Activated effector memory CD4-positive, alpha-beta T cell treated with anti-CD3 and anti-CD28 coated beads, Interleukin-2, amount 50 U/mL, for 16 hours (primary cell): ENCODE results near the gene WWOX.

Source experiments
- DNase-seq: peaks from one replicate; pipeline ENCODE4 v3.0.0-alpha.2; 2020

WWOX gene

DNA sequence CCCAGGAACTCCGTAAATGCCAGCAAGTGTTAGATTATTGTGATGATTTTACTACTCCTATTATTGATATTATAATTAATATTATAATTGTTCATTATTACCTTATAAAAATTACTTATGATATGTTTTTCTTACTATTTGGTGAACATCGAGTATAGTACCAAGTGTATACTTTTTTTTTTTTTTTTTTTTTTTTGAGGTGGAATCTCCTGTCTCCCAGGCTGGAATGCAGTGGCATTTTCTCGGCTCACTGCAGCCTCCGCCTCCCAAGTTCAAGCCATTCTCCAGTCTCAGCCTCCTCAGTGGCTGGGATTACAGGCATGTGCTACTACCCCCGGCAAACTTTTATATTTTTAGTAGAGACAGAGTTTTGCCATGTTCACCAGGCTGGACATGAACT lies 347.0 kb downstream of the WWOX start:
- DNase-seq = no peak

DNA sequence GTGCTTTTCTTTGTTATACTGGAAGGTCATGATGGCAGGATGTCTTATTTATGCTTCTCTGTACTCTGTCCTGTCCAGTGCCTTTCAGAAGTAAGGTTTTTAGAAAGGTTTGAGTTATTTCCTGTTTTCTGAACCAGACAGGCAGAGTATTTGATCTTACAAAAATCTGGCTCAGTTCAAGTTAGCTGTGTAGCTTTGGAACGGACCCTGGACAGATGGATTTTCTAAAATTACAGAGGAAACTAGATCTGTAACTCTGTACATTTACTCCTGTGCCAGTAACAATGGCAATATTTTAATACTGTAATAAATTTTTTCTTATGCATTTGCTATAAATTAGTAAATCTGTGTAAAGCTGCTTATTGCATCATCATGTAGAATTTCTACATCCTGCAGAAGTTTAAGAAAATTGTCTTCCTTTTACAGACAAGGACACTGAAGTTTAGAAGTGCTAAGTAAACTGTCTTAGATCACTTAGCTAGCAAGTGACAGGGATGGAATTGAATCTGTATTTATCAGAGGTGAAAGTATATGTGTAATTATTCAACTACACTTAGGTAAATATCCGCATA lies 347.6 kb downstream of the WWOX start:
- no peak for DNase-seq

DNA sequence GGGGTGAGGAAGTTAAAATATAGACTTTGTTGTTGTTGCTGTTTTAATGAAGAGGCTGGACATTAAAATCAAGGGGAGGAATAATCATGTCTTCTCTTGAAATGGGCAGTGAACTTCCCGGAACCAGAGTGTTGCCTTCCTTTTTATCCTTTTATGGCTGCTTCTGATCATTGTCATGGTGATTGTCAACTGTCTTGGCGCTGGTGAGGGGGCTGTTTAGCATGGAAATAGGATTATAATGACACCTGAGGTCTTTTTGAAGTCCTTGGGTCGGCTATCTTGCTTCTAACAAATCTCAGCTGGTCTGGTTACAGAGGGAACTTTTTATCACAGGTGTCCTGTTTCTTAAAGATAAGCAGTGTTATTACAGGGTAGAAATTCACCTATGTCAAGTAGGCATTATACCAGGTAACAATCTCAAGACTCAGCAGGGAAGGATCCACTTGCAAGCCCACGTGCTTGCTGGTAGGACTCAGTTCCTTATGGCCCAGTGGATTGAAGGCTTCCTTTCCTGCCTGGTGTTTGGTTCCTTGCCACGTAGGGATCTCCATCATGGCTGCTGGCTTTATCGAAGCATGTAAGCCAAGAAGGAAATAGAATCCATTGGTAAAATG lies 349.3 kb downstream of the WWOX start:
- DNase-seq = no peak

DNA sequence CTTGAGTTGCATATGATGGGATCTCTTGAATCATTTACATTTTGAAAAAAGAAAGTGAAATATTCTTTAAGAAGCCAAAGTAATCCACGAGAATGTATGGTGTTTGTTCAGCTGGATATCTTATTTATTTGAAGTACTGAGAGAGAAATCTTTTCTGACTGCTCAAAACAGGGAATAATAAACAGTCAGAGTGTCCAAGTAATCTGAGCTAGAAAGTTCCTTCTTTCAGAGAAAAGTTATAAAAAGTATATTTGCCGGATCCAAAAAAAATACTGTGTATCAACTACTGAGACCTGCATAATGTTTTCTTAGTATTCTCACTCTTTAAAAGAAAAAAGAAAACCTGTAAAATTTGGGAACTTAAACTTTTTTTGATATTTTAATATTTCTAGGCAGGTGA lies 350.8 kb downstream of the WWOX start:
- DNase-seq = no peak

- DNase-seq = no peak
These were observed 352.6 kb downstream of the WWOX start for GRCh38 chr16:78452025-78452555.

- DNase-seq = no peak
These were observed 356.4 kb downstream of the WWOX start for GRCh38 chr16:78455861-78456260.

GRCh38 chr16:78458588-78458987 lies 359.1 kb downstream of the WWOX start:
- DNase-seq = no peak

DNA sequence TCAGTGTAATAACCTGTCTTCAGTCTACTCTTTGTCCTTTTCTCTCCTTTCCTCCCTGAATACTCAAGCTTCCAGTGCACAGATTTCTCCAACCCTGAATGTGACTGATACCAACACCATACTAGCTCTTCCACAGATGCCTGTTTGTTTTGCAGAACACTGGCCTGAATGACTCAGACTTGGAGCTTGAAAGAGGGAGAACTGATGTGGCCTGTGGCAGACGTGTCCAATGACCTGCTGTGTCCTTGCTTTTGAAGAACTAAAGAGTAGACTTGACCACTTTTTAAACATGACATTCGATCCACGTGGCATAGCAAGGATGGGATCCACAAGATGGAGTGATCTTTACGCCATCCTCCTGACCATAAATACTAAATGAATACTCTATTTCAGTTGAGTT lies 361.0 kb downstream of the WWOX start:
- no peak for DNase-seq

DNA sequence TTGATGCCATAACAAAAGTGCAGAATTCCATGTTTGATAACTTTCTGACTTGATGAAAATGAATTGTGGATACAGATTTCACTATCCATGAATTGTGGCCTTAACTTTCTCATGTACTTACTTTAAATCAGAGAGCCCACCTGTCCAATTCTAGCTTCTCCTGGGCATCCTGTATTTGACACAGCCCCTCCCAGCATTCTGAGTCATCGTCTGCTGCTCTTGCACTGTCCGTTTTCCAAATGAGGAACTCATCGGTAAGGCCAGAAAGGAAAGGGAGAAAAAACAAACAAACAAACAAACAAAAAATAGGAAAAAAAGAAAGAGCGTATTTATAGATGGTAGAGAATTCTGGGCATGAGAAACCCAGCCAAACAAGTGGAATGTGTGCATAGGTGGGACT lies 361.6 kb downstream of the WWOX start:
- no peak for DNase-seq

GRCh38 chr16:78461496-78462287 lies 362.2 kb downstream of the WWOX start:
- DNase-seq = no peak

GRCh38 chr16:78462288-78463208 lies 363.1 kb downstream of the WWOX start:
- DNase-seq = no peak

DNA sequence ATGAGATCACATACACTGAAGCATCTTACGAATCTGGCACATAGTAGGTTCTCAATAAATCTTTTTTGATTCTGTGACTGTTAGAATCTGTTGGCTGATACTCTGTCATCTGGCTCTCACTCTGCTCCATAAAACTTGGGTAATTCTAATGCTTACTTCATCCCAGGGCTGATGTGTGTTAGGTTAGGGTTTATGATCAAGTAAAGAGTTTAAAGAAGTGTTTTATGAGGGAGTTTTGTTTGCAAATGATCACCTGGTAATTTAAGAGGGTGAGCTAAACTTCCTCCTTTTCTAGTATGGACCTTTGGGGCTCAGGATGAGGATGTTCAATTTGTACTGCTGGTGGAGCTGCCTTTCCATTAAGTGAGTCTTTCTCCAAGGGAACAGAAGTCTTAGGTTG lies 364.1 kb downstream of the WWOX start:
- no peak for DNase-seq

DNA sequence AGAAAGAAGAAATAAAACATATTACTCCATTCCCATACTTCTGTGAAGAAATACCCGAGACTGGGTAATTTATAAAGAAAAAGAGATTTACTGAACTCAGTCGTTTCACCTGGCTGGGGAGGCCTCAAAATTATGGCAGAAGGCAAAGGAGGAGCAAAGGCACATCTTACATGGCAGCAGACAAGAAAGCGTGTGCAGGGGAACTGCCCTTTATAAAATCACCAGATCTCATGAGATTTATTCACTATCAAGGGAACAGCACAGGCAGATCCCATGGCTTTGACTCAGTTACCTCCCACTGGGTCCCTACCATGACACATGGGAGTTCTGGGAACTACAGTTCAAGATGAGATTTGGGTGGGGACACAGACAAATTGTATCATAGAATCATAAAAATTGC lies 365.4 kb downstream of the WWOX start:
- DNase-seq = no peak

DNA sequence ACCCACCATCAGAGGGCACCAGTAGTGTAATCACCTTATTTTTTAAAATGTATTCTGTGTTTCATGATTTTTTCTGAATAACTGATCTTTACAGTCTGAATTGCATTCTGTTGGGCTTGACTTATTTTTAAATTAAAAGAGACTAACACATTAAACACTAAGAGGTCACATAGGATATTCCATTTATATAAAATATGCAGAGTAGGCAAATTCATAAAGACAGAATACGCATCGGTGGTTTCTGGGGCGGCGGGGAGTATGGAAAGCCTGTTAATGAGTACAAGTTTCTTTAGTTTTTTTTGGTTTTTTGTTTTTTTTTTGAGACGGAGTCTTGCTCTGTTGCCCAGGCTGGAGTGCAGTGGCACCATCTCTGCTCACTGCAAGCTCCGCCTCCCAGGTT lies 366.3 kb downstream of the WWOX start:
- no peak for DNase-seq

DNA sequence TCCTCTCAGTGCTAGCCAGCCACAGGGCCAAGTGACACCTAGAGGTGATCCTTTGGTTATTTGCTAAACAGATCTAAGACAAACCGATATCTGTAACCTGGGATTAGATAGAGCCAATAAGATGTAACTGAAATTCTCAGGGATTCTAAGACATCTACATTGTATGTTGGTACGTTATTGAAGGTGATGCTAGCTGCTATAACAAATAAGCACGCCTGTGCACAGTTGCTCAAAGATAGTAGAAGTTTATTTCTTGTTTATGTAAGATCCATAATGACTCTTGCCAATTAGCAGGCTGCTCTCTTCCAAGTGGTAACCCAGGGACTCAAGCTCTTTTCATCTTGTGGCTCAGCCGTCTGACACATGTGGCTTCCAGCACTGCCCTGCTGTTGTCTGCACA lies 370.3 kb downstream of the WWOX start:
- no peak for DNase-seq

GRCh38 chr16:78473031-78473699 lies 373.7 kb downstream of the WWOX start:
- no peak for DNase-seq

DNA sequence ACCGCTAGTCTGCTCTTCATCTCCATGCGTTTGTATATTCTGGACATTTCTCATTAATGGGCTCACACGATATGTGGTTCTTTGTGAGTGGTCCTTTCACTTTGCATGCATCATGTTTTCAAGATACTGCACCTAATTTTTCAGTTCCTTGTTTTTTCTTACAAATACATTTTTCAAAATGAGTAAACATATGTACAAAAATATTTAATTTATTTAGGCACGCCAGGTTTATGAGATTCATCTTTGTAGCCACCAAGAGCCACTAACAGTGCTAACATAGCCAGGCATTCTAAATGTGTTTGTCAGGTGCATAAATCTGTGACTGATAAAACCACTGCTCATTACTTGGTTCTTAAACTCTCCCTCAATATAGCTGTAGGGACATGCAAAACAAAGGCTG lies 375.3 kb downstream of the WWOX start:
- no peak for DNase-seq

DNA sequence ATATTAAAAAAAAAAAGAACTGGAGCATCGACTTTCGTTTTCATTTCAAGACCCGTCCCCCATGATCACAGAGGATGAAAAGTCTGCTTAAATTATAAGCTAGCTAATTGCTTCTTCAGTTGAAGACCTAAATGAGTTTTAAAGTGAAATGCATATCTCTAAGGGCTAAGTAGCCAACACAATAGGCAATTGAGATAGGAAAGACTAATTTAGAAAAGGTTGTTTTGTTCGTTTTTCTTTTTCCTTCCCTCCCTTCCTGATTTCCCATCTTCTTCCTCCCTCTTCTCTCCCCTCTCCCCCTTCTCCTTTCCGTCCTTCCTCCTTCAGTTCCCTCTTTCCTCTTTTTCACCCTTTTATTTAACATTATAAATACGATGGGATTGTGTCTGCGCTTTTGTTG lies 377.2 kb downstream of the WWOX start:
- DNase-seq = no peak

GRCh38 chr16:78478267-78478861 lies 378.9 kb downstream of the WWOX start:
- DNase-seq = no peak

DNA sequence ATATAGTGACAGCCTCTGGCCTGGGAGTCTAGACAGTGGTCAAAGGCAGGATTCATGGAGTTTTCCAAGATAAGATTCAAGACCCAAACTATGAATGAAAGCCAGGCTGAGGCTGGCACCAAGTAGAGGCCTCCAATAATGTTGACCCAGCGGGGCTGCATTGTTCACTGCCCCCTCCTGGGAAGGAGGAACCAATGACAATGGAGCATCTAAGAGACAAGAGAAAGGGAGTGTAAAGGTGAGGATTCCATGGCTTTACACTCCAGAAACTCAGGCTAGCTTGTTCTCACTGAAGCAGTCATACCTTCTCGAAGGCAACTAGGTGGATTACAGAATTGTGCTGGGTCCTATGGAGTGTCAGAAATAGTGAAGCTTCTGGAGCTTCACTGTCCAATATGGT lies 380.3 kb downstream of the WWOX start:
- DNase-seq = no peak

- DNase-seq = no peak
These were observed 381.1 kb downstream of the WWOX start for GRCh38 chr16:78480588-78480987.
